GM19099 (cell line): Measurements from ENCODE around the gene RASSF1.

Experiments used
- POLR2A ChIP-seq: IDR thresholded peaks from 3 replicates; pipeline ENCODE4 v1.6.1; 2011; ENCODE audit warnings: low read depth; ENCODE audit not compliant: insufficient read length; ENCODE audit errors: extremely low read depth

The RASSF1 gene

GRCh38 chr3:50340448-50341329 lies at the start of gene RASSF1:
Gene RASSF1, minus strand, starts transcription at chr3:50340836. Its CDS starts 31 bp downstream, at chr3:50340805.
- peak; percentile 65 for TF ChIP-seq POLR2A

GRCh38 chr3:50389414-50389767 lies 48.8 kb upstream of the RASSF1 start:
- no peak for TF ChIP-seq POLR2A

GRCh38 chr3:50388720-50389413 lies 48.2 kb upstream of the RASSF1 start:
- no peak for TF ChIP-seq POLR2A

GRCh38 chr3:50388016-50388719 lies 47.5 kb upstream of the RASSF1 start:
- TF ChIP-seq POLR2A = no peak

- no peak for TF ChIP-seq POLR2A
Measured at GRCh38 chr3:50385754-50386153, 45.1 kb upstream of the RASSF1 start.

- TF ChIP-seq POLR2A = no peak
Measured at GRCh38 chr3:50383750-50384149, 43.1 kb upstream of the RASSF1 start.

GRCh38 chr3:50382722-50383121 lies 42.1 kb upstream of the RASSF1 start:
- no peak for TF ChIP-seq POLR2A

GRCh38 chr3:50381383-50381782 lies 40.7 kb upstream of the RASSF1 start:
- TF ChIP-seq POLR2A = no peak

GRCh38 chr3:50380405-50381085 lies 39.9 kb upstream of the RASSF1 start:
- no peak for TF ChIP-seq POLR2A

- TF ChIP-seq POLR2A = no peak
Measured at GRCh38 chr3:50378757-50379156, 38.1 kb upstream of the RASSF1 start.

- no peak for TF ChIP-seq POLR2A
Measured at GRCh38 chr3:50378024-50378423, 37.4 kb upstream of the RASSF1 start.

- TF ChIP-seq POLR2A = no peak
Measured at GRCh38 chr3:50375258-50375931, 34.8 kb upstream of the RASSF1 start.

- TF ChIP-seq POLR2A = no peak
Measured at GRCh38 chr3:50374363-50375257, 34.0 kb upstream of the RASSF1 start.
